Measurements from ENCODE around the gene ASCC2.

DNA sequence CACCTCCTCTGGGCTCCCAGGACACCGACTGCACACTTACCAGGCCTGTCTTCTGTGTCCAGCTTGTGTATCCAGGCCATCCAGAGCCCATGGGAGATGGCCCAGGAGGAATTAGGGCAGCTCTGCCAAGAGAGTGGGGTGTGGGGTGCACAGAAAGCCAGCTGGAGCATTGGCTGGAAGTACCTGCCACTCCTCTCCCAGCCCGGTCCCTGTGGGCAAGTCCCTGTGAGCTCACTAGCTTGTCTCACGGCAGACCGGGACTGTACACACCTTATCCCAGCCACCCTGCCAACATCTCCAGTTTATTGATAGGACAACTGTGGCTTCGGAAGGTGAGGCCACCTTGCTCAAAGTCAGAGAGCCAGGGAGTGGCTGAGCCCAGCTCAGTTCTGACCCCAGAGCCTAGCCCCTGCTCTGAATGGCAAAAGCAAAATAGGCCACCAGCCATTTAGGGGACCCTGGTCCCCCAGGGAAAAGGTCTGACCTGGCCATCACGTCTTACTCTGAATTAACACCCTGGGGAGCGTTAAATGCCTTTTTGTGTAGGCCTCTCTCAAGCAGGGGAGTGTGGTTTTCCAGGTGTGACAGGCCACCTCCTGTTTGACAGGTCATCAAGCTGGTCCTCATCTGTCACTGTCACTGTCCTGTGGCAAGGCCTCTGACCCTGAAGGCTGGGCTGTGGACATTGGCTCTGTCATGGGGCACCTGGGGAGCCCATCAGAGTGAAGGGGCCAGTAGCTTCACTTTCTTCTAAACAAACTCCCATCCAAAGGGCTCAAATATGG, 55.8 kb downstream of the ASCC2 start:
- TF ChIP-seq CTCF (IDR thresholded peaks at IDR 0.05) (no peak), EP300 (IDR thresholded peaks at IDR 0.05) (no peak), POLR2A (IDR thresholded peaks at IDR 0.05) (no peak)
